Activated CD8-positive, alpha-beta memory T cell treated with anti-CD3 and anti-CD28 coated beads, Interleukin-2, amount 50 U/mL, for 4 hours (primary cell): ENCODE measurements around the gene TYR.
"Not testable (repeated sequence)": the region's sequence is repeated elsewhere in the genome, so short reads cannot be mapped to it uniquely, and the experiment has no call there.

Experiments
- DNase-seq: peaks from one replicate; pipeline ENCODE4 v3.0.0-alpha.2; 2020

TYR gene

DNA sequence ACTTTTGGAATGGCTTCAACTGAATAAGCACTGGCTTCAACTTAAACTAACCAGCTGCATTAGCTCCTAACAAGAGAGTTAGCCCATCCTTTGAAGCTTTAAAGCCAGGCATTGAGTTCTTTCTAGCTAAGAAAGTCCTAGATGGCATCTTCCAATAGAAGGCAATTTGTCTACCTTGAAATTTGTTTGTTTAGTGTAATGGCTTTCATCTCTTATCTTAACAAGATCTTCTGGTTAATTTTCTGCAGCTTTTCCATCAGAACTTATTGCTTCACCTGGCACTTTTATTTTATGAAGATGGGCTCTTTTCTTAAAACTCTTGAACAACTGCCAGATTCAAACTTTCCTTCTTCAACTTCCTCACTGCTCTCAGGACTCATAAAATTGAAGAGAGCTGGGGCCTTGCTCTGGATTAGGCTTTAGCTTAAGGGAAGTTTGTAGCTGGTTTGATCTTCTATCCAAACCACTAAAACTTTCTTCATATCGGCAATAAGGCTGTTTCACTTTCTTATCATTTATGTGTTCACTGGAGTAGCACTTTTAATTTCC lies 94.9 kb downstream of the TYR start:
- DNase-seq, result not testable (repeated sequence)

DNA sequence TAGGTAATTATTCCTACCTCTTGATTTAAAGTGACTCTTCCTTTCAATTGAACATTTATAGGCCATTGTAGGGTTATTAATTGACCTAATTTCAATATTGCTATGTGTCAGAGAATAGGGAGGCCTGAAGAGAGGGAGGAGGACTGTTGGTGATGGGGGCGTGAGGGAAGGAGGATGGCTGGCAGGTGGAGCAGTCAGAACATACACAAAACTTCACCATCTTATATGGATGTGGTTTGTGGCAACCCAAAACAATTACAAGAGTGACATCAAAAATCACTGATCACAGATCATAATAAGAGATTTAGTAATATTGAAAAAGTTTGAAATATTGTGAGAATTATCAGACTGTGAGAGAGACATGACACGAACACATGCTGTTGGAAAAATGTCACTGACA lies 95.5 kb downstream of the TYR start:
- DNase-seq, result not testable (repeated sequence)

DNA sequence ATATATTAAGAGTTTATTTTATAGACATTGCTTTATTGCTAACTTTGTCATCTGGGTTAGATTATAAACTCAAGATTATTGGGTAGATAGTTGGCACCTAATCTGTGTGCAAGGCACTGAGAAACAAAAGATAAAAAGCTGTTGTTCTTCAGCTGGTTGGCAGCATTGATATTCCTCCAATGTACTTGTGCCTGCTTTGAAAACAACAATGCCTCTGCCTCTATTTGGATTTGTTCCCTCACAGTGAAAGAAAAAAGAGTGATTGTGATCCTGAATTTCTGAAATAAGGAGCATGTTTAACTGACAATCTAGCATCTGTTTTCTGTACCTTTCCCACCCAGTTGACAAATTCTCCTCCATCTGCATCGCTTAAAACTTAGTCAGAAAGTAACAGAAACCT lies 98.3 kb downstream of the TYR start:
- no peak for DNase-seq

DNA sequence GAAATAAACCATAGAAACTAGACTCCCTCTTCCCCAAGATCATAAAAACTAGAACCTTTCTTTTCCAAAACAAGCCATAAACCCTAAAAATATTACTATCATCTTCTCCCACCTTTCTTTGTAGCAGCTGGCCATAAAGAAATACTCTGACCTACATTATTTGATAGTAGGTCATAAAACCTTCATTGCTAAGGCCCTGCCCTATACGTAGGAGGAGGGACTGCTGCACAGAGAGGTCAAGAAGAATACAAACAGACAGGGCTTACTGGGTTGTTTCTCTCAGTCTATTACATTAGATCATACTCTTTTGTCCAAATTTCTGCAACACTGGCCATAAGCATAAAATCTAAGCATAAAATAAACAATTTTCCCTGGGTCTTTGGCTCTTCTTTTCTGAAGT lies 101.5 kb downstream of the TYR start:
- no peak for DNase-seq

DNA sequence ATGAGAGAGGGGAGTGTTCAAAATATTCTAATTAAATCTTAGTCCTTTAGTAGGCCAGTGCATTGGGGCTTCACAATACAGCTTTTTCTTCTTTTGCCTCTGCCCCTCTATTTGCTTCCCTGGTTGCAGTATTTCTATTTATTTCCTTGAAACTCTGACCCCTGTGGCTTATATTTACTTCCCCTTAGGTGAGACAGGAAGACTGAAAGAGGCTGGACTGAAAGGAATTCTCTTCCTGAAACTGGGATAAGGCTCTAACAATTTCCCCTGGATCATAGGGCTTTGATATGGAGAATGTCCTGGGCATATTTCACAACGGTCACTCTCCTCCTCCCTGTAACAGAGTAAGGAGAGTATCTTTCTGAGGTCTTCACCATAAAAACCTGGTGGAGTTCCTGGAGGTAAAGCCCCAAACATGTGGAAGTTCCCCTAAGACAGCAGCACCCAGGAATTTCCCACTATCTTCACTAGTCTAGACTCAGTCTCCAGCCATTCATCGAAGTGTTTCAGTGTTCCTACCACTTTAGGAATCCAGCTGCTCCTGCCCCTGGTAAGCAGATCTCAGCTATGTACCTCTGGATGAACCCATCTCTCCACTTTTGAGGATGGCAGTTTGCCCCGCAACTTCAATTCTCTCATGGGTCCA lies 103.5 kb downstream of the TYR start:
- not testable (repeated sequence) for DNase-seq

DNA sequence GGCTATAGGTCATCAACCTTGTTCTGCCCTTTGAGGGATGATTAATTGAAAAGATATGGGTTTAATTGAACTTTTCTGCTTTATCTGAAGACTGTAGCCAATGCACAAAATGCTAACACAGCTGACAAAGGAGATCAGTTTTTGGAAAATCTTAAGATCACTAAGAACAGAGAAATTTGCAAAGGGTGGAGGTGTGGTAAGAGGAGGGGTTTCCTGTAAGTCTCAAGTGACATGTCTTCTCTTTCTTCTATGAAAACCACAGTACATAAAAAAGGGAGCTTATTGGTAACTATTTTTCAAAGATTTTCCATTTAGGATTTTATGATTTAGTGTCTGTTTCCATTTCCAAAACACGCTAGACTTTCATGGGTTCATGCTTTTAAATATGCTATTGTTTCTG lies 108.9 kb downstream of the TYR start:
- not testable (repeated sequence) for DNase-seq

DNA sequence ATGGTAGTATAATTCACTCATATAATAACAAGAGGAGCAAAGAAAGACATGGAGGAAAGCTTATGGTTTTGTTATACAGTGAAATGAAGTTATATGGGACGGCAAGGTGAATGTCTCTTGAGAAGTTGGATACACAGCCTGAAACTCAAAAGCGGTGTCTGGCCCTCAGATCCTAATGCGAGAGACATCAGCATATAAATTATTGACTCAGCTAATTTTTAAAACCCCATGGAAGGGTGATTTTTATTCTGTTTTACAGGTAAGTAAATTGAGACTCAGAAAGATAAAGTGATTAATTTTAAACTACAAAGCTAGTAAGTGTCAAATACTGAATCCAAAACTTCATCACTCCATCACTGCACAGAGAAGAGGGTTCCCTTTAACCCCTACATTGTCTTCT lies 110.3 kb downstream of the TYR start:
- not testable (repeated sequence) for DNase-seq

DNA sequence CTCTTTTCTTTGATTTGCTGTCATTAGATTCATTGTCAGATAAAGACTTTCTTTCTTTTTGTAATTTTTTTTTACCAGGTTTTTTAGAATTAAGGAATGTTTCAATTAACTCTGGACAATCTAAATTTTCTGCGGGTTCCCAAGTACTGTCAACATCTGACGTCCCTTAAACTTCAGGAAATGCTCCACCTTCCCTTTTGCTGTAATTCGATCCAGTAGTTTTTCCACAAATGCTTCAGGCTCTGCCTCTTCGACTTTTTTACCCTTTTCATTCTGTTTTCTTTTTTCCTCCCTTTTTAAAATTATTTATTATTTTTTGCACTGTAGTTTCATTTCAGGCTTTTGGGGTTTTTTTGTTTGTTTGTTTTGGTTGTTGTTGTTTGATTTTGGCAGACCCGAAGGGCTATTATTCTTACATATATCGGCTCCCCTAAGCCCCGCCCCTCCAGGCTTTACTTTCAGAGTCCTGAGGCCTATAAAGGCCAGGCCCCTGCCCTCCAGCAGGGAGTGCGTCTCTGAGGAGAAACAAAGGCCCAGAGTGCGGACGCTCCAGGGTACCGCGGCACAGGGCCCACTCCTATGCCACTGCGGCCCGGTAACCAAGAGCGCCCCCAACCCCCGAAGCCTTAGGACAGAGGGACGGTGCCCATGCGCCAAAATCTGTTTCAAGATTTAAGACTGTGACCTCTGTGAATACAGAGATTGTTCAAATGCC lies 116.4 kb downstream of the TYR start:
- DNase-seq, result no peak

DNA sequence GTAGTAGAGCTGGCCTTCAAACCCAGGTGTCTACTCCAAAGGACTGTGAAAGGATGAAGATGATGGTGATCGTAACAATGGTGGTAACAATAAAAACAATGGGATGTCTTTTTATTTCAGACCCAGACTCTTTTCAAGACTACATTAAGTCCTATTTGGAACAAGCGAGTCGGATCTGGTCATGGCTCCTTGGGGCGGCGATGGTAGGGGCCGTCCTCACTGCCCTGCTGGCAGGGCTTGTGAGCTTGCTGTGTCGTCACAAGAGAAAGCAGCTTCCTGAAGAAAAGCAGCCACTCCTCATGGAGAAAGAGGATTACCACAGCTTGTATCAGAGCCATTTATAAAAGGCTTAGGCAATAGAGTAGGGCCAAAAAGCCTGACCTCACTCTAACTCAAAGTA lies 117.3 kb downstream of the TYR start:
- DNase-seq, result not testable (repeated sequence)

DNA sequence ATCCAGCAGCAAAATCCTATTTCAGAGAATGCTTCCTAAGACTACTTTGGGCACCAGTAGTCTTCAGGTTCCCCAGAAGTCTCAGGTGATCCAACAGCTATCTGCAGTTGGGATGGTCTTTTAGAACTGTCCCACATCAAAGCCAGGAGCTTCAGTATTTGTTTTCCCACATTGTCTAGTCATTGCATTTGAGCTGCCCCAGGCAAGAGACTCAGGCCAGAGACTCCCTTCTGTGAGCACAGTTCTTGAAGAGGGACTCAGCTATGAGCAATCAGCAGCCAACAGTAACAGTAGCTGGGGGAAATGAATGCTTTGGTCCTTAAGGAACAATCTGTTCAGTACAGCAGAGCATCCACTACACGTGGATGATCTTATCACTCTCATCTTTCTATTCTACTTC lies 125.4 kb downstream of the TYR start:
- DNase-seq, result not testable (repeated sequence)

DNA sequence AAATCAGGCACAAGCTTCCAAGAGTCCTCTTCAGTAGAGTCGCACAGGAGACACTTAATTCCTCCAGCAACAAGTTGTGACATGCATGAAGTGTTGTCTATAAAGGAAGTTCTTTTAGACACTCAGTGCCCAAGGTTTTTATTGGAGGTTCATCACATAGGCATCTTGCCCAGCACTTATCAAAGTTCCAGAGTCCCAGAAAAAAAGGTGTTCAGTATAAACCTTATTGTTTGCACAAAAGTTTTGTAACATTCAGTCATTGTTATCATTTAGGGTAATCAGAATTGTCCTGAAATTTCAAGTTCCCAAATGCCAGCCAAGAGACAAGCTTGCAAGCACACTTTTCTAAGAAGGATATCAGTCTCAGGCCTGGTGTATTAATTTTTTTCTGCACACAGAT lies 130.6 kb downstream of the TYR start:
- not testable (repeated sequence) for DNase-seq

DNA sequence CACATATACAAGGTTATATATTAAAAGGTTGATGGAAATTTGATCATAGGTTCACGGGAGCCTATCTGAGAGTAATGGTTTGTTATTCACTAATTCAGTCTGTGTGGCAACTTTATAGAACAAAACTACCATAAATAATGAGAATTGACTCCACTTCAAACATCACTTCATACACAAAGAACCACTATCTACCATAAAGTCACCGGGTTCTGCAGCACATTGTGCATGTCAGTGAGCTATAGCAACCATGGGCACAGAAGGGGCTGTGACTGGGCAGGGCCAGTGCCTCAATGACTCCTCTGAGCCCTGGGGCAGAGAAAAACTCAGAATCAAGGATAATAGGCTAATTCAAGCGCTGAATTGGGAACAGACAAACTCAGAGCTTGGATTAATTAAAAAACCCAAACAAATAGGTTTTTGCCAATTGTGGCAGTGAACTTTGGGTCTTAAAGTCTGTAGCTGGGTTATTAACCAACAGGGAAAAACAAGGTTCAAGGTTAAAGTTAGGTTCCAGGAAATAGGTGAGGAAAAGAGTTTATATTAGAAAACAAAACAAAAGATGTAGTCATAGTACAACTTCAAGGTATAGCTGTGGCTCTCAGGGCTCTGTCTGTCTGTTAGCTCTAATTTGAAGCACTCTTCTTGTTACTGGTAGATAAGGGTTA lies 131.8 kb downstream of the TYR start:
- not testable (repeated sequence) for DNase-seq

DNA sequence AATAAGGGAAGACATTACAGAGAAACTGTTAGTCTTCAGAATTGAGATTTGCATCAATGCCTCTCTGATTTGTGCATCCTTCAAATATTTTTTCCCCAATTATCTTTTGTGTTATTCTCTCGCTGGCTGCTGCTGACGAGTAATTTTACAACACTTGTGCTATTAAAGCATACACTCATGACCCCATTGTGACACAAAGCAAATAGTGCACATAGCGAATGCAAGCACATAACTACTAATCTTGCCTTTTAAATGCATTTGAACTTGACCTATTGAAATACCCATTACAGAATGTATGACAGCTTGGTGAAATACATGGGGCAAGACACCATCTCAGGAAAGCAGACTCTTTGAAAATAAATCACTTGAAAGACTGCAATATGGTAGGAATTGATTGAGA lies 132.9 kb downstream of the TYR start:
- not testable (repeated sequence) for DNase-seq

DNA sequence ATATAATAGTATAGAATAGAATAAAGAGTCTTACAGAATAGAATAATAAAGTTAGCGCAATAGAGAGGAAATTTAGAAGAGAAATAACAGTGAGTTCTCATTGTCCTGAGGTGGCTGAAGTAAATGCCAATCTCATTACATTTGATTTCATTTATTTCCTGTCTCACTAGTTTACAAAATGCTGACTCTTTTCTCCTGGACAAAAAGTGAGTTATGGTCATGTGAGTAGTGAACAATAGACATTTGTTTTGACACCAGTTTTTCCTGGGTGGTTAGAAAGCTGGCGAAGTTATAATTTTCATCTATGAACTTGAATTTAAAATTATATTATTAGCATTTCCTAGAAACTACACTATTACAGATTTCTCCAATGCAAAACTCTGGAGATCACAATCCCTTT lies 143.7 kb downstream of the TYR start:
- DNase-seq, result no peak

DNA sequence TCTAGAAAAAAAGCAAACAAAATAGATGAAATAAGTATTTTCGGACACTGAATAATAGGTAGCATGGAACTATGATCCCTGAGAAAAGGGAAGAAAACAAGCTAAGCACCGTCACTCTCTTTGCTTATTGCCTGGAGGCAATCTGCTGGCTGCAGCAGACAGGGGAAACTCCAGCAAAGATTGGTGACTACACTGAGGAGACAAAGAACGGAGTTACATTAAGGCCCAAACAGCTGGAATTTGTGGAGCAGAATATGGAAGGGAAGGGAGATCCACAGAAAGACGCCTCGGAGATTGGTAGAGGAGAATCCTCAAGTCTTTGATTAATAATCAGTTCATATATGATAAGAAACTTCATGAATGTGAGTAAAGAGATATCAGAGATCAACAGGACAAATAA lies 150.2 kb downstream of the TYR start:
- no peak for DNase-seq

DNA sequence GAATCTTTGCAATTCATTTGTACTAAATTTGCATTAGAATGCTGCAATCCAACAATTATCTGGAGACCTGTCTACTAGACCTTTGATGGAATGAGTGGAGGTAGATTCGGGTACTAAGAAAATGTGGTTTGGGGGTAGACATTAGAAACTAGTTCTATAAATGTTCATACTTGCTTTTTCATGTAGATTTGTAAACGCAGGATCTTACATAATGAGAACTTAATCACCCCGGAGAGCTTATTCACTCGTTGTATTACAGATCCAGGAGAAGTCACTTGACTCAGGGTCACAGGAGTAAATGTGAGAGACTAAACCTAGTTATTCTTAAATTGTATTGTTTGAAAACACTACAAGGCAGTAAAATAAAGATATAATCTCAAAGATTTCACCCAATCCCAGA lies 154.3 kb downstream of the TYR start:
- DNase-seq, result not testable (repeated sequence)

DNA sequence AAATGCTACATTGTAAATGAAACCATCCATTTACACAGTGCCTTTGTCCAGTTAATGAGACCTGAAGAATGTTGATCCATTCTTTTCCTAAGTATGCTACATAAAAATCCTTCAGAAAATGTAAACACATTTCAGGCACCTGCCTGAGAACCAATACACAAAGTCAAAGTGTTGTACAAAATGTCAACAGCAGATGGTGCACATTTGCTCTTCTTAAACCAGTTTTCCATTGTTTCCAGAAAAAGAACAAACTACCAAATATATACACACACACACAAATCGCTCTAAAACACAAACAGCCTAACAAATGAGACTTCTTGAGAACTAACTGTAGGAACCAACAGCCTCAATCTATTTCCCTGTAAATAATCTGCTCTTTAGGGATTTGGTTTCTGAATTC lies 156.0 kb downstream of the TYR start:
- not testable (repeated sequence) for DNase-seq

DNA sequence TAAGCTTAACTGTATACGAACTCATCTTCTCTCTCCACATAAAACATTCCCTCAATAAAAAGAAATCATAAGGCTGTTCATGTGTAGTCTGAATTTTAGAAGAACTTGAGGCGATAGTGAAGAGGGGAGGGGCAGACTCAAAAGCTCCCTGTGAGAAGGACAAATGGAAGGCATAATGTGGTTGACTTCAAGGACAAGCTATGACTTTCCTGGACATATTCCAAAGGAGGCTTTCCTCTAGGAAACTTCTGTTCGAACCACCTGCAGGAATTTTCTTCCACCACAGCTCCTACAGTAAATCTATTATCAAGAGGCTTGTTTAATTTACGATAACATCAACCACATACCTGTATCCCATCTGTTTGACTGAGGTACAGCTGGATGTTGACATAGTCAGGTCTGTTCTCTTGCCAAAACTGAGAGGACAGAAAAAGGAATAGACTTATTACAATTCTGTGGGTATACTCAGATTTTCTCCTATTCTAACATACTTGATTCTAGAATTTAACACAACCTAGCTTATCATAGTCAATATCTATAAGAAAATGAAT lies 159.5 kb downstream of the TYR start:
- DNase-seq, result not testable (repeated sequence)

DNA sequence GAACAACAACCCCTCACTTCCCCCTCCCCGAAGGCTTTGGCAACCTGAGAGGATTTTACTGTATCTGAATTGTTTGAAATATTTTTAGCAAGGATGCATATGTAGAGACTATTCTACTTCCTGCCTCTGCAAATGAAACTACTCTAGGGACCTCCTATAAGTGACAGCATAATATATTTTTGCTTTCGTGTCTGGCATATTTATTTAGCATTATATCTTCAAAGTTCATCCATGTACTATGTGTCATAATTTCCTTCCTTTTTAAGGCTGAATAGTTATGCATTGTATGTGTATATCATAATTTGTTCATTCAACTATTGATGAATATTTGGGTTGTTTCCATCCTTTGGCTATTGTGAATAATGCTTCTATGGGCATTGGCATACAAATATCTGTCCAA lies 160.4 kb downstream of the TYR start:
- DNase-seq, result not testable (repeated sequence)

DNA sequence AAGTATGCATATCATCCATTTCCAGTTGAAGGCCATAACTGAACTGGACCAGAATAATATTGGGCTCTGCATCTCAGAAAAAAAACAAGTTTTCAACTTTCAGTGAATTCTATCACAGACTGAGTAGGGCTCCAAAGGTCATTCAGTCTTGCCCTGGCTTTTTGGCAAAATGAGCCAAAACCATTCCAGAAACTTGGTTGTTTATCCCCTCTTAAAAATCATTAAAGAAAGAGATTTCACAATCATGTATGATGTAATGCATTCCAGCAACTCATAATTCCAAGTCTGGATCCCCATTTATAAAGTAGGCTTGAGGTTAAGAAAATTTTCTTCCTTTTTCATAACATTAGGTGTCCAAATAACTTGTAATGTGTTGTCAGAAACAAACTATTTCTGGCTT lies 162.8 kb downstream of the TYR start:
- not testable (repeated sequence) for DNase-seq

DNA sequence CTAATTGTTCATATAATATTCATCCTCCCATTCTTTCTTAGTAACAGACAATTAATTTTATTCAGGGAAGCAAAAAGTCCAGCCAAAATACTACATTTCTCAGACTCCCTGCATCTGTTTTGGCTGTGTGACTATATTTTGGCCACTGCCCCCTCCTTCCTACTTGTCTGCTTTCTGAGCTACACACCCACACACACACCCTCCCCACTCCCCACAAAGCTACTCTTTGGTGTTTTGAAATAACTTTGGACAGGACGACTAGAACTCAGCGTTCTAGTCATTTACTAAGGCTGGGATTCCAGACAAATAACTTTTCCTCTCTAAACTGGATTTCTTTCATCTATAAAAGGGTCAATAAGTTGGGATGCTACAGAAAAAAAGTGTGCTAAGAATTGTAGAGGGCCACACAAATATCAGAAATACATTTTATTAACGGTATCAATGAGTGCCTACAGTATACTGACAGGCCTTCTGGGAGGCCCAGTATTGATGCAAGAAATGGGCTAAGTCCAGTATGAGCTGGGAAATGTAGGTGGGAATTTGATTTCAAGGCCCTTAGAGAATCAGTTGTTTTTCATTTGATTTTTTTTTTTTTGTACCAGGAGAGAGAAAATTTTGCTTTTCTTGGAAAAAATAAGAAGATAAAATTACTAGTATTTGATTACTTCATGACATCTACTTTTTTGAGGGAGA lies 165.4 kb downstream of the TYR start:
- not testable (repeated sequence) for DNase-seq
